Measurements from ENCODE around the gene USP34.
"Not testable (repeated sequence)": the region's sequence is repeated elsewhere in the genome, so short reads cannot be mapped to it uniquely, and the experiment has no call there.

Gene USP34

GRCh38 chr2:61463769-61464475 is 7.0 kb downstream of the USP34 start:
- no peak for DNase-seq

GRCh38 chr2:61461404-61461803 is 9.5 kb downstream of the USP34 start:
- no peak for DNase-seq

- no peak for DNase-seq
These were observed 10.7 kb downstream of the USP34 start for GRCh38 chr2:61460163-61460562.

GRCh38 chr2:61456746-61457420 is 14.0 kb downstream of the USP34 start:
- no peak for DNase-seq

- no peak for DNase-seq
These were observed 14.7 kb downstream of the USP34 start for GRCh38 chr2:61456070-61456745.

- DNase-seq: not testable (repeated sequence)
These were observed 15.9 kb downstream of the USP34 start for GRCh38 chr2:61454972-61455371.

GRCh38 chr2:61454383-61454782 is 16.5 kb downstream of the USP34 start:
- no peak for DNase-seq

- DNase-seq: no peak
These were observed 18.5 kb downstream of the USP34 start for GRCh38 chr2:61452392-61452791.

GRCh38 chr2:61451178-61451577 is 19.7 kb downstream of the USP34 start:
- DNase-seq: no peak

- no peak for DNase-seq
These were observed 20.7 kb downstream of the USP34 start for GRCh38 chr2:61450144-61450543.

GRCh38 chr2:61448229-61448628 is 22.7 kb downstream of the USP34 start:
- DNase-seq: no peak

GRCh38 chr2:61446971-61447370 is 23.9 kb downstream of the USP34 start:
- DNase-seq: not testable (repeated sequence)

- DNase-seq: no peak
These were observed 27.4 kb downstream of the USP34 start for GRCh38 chr2:61443342-61444041.

- DNase-seq: no peak
These were observed 31.5 kb downstream of the USP34 start for GRCh38 chr2:61439241-61440002.

GRCh38 chr2:61438670-61439069 is 32.2 kb downstream of the USP34 start:
- DNase-seq: no peak

- no peak for DNase-seq
These were observed 33.7 kb downstream of the USP34 start for GRCh38 chr2:61437170-61437569.

- no peak for DNase-seq
These were observed 34.8 kb downstream of the USP34 start for GRCh38 chr2:61436092-61436491.

GRCh38 chr2:61435291-61435690 is 35.6 kb downstream of the USP34 start:
- no peak for DNase-seq

GRCh38 chr2:61434314-61434713 is 36.6 kb downstream of the USP34 start:
- no peak for DNase-seq

GRCh38 chr2:61433606-61434005 is 37.3 kb downstream of the USP34 start:
- no peak for DNase-seq

GRCh38 chr2:61432990-61433389 is 37.9 kb downstream of the USP34 start:
- no peak for DNase-seq

GRCh38 chr2:61431345-61431744 is 39.5 kb downstream of the USP34 start:
- no peak for DNase-seq

Measured in activated CD4-positive, alpha-beta T cell treated with anti-CD3 and anti-CD28 coated beads, Interleukin-2, Interleukin-6, amounts not matched to agents 100 ng/mL and 50 ng/mL, durations not matched to agents 16 hours and 8 hours (primary cell).